Activated CD8-positive, alpha-beta memory T cell treated with anti-CD3 and anti-CD28 coated beads for 36 hours (primary cell): Measurements from ENCODE around the gene RBMS3. TPM values are rescaled to one million over a fixed set of nuclear protein-coding genes. Genes with fewer than 3 reads are reported as not detected.

Experiments
- CTCF ChIA-PET: fragments of 350-600 bp; sonication (Branson Sonifier 250); formaldehyde crosslinking; loops from one replicate; lab custom pipeline; 2021; ENCODE audit warnings: antibody characterized with exemption; lab: Charles Lee
- POLR2A ChIA-PET: fragments of 350-600 bp; sonication (Branson Sonifier 250); formaldehyde crosslinking; loops from one replicate; lab custom pipeline; 2021; ENCODE audit warnings: antibody characterized with exemption; lab: Charles Lee
- total RNA-seq, 2 experiments: library from RNA; stranded (reverse); gene quantifications; one replicate each; pipeline ENCODE4 v1.2.3, GENCODE V29; 2021

The RBMS3 gene
- total RNA-seq, 2 experiments from 2014 or later = 0.48 to 0.86 TPM

- ChIA-PET POLR2A (no interaction called here), CTCF (no interaction called here)
Observed at GRCh38 chr3:29412110-29412509, 131.2 kb downstream of the RBMS3 start.

- POLR2A ChIA-PET = no interaction called here
- CTCF ChIA-PET = no interaction called here
Observed at GRCh38 chr3:29414468-29415224, 133.8 kb downstream of the RBMS3 start.

GRCh38 chr3:29415482-29416223 is 134.8 kb downstream of the RBMS3 start:
- ChIA-PET CTCF (no interaction called here), POLR2A (no interaction called here)

- POLR2A ChIA-PET = no interaction called here
Observed at GRCh38 chr3:29416514-29416913, 135.6 kb downstream of the RBMS3 start.

GRCh38 chr3:29420106-29420505 is 139.2 kb downstream of the RBMS3 start:
- ChIA-PET CTCF (no interaction called here), POLR2A (no interaction called here)

More at GRCh38 chr3:29416514-29416913, 135.6 kb downstream of the RBMS3 start:
- CTCF ChIA-PET = no interaction called here

GRCh38 chr3:29426302-29427226 is 145.7 kb downstream of the RBMS3 start:
- ChIA-PET POLR2A (no interaction called here), CTCF (no interaction called here)

- CTCF ChIA-PET = no interaction called here
Observed at GRCh38 chr3:29427266-29428103, 146.6 kb downstream of the RBMS3 start.

GRCh38 chr3:29429055-29429679 is 148.3 kb downstream of the RBMS3 start:
- CTCF ChIA-PET = no interaction called here
- POLR2A ChIA-PET = no interaction called here

More at GRCh38 chr3:29427266-29428103, 146.6 kb downstream of the RBMS3 start:
- POLR2A ChIA-PET = no interaction called here

- POLR2A ChIA-PET = no interaction called here
- CTCF ChIA-PET = no interaction called here
Observed at GRCh38 chr3:29430558-29430971, 149.7 kb downstream of the RBMS3 start.

- ChIA-PET POLR2A (no interaction called here), CTCF (no interaction called here)
Observed at GRCh38 chr3:29436612-29437323, 155.9 kb downstream of the RBMS3 start.

GRCh38 chr3:29438580-29438979 is 157.7 kb downstream of the RBMS3 start:
- CTCF ChIA-PET = no interaction called here

GRCh38 chr3:29440413-29441305 is 159.8 kb downstream of the RBMS3 start:
- CTCF ChIA-PET = no interaction called here
- POLR2A ChIA-PET = no interaction called here

More at GRCh38 chr3:29438580-29438979, 157.7 kb downstream of the RBMS3 start:
- POLR2A ChIA-PET = no interaction called here

GRCh38 chr3:29441422-29441821 is 160.6 kb downstream of the RBMS3 start:
- ChIA-PET POLR2A (no interaction called here), CTCF (no interaction called here)

- CTCF ChIA-PET = no interaction called here
- POLR2A ChIA-PET = no interaction called here
Observed at GRCh38 chr3:29447946-29448627, 167.2 kb downstream of the RBMS3 start.

GRCh38 chr3:29451920-29452319 is 171.0 kb downstream of the RBMS3 start:
- ChIA-PET CTCF (no interaction called here), POLR2A (no interaction called here)

GRCh38 chr3:29452934-29453283 is 172.0 kb downstream of the RBMS3 start:
- ChIA-PET POLR2A (no interaction called here), CTCF (no interaction called here)
